OCI-LY1 (cell line): ENCODE data around the gene NPAS1.

Source experiments
- EZH2 ChIP-seq: fragments of 200-600 bp; sonication (generic), shearing (Covaris generic); IDR thresholded peaks from 2 replicates; pipeline ENCODE4 v1.8.0; 2017; ENCODE audit warnings: borderline replicate concordance, mixed run types, mild to moderate bottlenecking, antibody characterized with exemption, low read length, moderate library complexity, mixed read lengths
- TF ChIP-seq, protein P1 (sequence below): fragments of 200-600 bp; sonication (generic), shearing (Covaris generic); IDR thresholded peaks from 2 replicates; pipeline ENCODE4 v1.5.1; 2017; ENCODE audit warnings: mild to moderate bottlenecking, antibody characterized with exemption, low read length, moderate library complexity, mixed read lengths

DNA sequence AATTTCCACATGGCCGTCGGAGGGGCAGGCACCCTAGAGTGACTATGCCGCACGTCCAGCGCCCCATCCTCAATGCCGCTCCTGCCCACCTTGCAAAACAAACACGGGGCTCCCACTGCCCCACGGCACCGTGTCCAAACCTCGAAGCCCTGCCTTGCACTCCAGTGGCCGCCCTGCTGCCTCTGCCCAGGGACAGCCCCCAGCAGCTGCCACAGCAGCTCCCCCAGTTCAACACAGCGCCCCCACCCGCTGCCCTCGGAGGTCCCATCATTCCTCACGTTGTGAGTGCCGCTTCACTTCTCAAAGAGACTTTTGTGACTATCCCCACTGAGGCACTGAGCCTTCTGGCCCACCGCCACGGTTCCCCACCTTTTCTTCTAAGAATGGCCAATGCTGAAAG is 51.1 kb downstream of the NPAS1 start:
- TF ChIP-seq, protein P1, sequence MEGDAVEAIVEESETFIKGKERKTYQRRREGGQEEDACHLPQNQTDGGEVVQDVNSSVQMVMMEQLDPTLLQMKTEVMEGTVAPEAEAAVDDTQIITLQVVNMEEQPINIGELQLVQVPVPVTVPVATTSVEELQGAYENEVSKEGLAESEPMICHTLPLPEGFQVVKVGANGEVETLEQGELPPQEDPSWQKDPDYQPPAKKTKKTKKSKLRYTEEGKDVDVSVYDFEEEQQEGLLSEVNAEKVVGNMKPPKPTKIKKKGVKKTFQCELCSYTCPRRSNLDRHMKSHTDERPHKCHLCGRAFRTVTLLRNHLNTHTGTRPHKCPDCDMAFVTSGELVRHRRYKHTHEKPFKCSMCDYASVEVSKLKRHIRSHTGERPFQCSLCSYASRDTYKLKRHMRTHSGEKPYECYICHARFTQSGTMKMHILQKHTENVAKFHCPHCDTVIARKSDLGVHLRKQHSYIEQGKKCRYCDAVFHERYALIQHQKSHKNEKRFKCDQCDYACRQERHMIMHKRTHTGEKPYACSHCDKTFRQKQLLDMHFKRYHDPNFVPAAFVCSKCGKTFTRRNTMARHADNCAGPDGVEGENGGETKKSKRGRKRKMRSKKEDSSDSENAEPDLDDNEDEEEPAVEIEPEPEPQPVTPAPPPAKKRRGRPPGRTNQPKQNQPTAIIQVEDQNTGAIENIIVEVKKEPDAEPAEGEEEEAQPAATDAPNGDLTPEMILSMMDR = no peak
- no peak for TF ChIP-seq EZH2
